Activated CD4-positive, CD25-positive, alpha-beta regulatory T cell (primary cell): Measurements from ENCODE around the gene CACNB3.
"Not testable (repeated sequence)": the region's sequence is repeated elsewhere in the genome, so short reads cannot be mapped to it uniquely, and the experiment has no call there.

Experiments used
- DNase-seq, 4 experiments: peaks; one replicate each; lab custom pipeline; 2025; lab: John Stamatoyannopoulos, UW

The CACNB3 gene

DNA sequence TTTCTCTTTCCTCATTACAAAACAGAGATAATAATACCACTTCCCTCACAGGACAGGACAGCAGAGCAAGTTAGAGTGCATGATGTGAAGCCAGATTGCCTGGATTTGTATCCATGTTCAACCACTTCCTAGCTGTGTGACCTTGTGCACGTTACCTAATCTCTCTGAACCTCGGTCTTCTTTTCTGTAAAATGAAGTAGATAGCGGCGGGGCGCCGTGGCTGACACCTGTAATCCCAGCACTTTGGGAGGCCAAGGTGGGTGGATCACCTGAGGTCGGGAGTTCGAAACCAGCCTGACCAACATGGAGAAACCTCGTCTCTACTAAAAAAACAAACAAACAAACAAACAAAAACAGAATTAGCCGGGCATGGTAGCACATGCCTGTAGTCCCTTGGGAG lies 36.6 kb downstream of the CACNB3 start:
- DNase-seq = not testable (repeated sequence)

DNA sequence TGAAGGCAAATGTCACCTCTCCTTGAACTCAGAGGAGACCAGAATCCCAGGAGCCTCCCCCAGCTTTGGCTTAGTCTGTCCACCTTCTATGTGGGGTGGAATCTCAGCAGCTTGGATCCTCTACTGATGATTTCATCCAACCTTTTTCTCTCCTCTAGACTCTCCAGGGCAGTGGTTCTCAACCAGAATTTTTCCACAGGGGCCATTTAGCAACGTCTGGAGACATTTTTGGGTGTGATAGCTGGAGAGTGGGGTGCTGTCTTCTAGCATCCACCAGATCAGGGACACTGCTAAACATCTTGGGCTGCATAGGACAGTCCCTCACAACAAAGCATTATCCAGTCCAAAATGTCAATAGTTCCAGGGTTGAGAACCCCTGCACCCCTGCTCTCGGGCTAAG lies 38.1 kb downstream of the CACNB3 start:
- no peak for DNase-seq

DNA sequence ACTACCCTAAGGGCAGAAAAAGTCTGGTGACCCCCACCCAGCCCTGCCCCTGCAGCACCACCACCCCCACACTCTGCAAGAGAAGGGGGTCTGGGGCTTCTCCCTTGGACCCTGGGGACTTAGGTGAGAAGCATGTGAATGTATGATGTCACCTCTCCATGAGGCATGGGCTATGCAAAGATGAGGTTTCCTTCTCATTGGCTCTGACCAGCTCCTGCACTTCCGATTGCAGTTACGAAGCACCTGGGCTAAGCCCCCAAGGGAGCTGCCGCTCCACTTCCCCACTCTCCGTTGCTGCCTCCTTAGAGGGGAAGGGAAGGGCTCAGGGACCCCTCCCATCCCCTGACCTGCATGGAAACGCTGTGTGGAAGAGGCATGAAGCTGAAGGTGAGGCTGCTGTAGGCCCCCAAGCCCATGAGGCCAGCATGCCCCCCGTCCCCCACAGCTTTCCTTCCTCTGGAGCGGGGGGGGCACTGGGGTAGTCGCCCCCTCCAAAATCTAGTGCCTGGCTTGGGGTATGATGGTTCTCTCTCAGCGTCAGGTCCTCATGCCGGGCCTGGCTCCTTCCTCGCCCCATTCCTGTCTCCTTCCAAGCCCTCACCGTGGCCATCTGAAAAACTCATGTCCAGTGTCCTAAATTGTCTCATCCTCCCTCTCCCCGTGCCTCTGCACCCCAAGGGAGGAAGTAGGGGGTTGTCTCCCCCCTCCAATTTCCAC lies 39.1 kb downstream of the CACNB3 start:
- no peak for DNase-seq

DNA sequence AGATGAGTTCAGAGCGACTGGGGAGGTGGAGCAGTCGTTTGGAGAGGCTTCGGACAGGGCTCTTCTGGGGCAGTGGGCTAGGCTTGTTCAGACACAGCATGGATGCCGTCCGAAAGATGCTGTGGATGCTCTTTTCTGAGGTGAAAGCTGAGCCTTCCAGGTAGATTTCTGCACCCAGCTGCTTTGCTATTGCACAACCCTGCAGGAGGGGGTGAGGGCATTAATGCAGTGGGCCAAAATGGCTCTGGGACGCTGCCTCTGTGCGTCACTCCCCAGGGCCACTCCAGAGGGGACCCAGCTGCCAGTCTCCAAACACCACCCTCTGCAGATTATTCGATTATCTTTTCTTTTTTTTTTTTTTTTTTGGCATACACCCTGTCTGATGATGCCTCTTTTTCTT lies 39.7 kb downstream of the CACNB3 start:
- no peak for DNase-seq

DNA sequence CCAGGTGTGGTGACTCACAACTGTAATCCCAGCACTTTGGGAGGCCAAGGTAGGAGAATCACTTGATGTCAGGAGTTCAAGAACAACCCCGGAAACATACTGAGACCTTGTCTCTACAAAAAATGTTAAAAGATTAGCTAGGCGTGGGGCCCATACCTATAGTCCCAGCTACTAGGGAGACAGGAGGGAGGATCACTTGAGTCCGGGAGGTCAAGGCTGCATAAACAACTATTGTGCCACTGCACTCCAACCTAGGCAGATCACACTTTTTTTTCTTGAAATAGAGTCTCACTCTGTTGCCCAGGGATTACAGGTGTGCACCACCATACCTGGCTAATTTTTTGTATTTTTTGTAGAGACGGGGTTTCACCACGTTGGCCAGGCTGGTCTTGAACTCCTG lies 41.3 kb downstream of the CACNB3 start:
- DNase-seq = no peak

DNA sequence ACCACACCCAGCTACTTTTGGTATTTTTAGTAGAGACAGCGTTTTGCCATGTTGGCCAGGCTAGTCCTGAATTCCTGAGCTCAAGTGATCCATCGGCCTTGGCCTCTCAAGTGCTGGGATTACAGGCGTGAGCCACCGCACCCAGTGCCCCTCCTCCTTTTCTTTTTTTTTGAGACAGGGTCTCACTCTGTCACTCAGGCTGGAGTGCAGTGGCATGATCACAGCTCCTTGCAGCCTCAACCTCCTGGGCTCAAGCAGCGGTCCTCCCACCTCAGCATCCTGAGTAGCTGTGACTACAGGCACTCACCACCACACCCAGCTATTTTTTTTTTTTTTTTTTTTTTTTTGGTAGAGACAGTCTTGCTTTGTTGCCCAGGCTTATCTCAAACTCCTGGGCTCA lies 41.9 kb downstream of the CACNB3 start:
- DNase-seq = not testable (repeated sequence)

DNA sequence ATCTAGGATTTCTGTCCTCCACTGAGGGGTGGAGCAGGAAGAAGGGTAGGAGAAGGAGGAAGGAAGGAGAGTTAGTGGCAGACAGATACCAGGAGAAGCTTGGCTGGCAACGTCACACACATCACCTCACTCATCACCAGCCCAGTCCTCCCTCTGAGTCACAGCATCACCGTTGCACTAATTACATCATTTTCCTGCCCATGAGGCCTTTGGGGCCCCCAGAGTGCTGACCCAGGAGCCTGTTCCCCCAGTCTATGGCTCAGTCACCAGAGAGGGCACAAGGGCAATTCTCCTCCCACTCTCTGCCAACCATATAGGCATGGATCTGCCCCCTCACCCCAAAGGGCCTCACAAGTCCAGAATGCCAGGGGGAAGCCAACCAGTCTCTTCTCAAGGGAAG lies 42.8 kb downstream of the CACNB3 start:
- no peak for DNase-seq

DNA sequence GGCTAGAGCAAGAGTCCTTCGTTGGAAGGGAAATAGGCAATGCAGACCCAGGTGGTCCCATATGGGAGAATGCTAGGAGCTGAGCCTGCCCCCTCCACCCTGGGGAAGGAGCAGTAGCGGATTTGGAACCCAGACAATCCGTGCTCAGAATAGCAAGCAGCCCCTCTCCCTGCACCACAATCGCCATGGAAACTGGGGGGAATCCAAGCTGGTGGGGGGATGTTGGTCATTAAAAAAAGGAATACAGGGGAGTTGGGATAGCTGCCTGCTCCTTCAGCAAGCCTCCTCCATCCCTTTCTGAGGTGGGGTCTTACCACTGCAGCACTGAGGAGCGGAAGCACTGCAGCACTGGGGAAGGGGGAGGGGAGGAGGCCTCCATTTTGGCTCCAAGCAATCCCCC lies 44.5 kb downstream of the CACNB3 start:
- DNase-seq = no peak

DNA sequence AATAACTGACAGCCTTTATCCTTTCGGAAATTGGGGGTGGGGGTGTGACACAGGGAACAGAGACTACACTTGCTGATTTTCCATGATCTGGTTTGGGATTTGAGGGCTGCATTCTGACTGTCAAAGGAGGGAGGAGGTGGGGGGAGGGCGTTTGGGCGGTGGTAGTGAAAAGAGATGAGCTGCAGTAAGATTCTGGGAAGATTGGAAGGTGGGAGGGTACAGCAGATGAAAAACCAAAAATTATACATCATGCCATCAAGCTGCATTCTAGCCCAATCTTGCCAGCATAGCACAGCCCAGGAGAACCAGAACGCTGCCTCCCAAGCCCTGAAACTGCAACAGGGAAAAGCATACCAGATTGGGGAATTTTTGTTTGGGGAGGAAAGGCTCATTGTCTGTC lies 45.0 kb downstream of the CACNB3 start:
- no peak for DNase-seq

DNA sequence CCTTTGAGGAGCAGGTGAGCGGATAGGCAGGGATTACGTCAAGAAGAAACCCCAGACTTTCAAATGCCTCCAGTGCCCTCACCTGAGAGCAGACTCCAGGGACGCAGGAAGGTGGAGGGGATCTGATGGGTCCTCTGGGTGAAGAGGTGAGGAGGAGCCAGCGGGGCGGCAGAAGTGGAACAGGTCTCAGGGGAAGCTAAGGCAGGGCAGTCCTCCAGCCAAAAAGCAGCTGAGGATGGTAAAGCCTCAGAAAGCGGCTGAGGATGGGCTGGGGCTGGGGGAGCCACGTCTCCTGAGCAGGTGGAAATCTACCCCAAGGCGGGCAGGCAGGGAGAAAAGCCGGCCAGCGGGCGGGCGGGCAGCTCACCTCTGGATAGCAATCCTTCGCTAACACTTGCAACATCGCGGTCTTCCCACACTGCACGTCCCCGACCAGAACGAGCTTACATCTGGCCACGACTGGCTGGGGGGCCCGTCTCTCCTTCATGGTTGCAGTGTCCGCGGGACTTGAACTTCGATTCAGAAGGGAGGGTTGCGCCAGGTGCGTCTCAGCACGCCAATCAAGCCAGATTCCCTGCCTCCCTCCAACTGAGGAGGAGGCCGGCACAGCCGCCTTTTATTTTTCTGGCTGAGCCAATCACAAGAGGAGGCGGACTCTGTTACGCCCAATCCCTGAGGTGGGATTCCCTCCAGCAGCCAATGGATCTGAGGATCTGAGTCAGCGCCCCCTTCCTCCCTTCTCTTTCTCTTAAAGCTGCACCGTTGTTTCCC lies 47.2 kb downstream of the CACNB3 start, which contains the start of gene RND1:
RND1 (minus strand) TSS at position 590 of the 771 bp plus-strand sequence; CDS start at position 487, 103 bp downstream.
- DNase-seq = peak; percentile 40 to 58 (median 53)

DNA sequence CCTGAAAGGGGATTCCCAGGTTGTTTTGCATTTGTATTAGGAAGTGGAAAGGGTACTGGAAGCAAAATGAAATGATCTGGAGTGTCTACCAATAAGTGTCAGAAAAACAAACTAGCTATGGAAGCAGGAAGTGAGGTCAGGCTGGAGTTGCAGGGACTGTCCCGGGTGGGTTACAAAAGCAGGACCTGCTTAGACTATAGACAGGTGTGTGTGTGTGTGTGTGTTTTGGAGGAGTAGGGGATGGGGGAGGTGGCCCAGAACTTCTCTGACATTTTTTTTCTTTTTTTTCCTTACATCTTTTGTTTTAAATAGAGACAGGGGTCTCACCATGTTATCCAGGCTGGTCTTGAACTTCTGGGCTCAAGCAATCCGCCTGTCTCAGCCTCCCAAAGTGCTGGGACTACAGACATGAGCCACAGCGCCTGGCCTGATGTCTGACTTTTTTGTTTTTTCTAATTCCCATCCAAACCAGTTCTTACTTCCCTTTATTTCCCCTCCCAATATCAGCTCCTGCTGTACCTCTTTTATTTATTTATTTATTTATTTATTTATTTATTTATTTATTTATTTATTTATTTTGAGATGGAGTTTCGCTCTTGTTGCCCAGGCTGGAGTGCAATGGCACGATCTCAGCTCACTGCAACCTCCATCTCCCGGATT lies 47.9 kb downstream of the CACNB3 start:
- no peak for DNase-seq

DNA sequence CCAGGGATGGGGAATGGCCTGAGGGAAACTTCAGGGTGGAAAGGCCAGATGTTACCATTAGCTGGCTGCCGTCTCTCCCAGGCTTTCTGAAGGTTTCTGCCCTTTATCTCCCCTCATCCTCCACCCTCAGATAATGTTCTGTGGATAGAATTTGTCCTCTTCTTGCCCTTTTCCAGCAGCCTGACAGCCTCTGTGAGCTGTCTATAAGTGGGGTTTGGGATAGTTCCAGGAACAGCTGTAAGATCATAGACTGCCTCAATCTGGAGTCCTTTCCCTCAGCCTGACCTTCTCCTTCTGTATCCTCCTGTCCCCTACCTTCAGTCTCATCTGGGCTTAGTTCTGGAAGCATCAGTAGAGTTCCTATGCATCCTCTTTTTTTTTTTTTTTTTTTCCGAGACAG lies 50.2 kb downstream of the CACNB3 start:
- DNase-seq = no peak

DNA sequence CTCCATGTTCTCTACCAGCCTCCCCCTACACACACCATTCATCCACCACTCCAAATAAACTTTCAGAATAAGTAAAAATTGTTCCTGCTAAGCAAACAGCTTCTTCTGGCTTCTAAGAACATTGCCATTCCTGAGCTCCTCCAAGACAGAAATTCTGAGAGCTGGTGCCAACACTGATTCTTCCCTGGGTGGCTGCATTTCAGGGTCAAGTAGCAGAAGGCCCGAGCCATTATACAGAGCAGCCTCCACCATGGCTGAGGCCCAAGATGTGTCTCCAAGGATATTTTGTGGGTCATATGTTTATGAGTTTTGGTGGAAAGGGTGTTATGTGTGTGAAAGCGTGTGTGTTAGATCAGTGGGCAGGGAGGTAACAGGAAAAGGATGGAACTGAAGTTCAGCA lies 50.9 kb downstream of the CACNB3 start:
- DNase-seq = no peak

DNA sequence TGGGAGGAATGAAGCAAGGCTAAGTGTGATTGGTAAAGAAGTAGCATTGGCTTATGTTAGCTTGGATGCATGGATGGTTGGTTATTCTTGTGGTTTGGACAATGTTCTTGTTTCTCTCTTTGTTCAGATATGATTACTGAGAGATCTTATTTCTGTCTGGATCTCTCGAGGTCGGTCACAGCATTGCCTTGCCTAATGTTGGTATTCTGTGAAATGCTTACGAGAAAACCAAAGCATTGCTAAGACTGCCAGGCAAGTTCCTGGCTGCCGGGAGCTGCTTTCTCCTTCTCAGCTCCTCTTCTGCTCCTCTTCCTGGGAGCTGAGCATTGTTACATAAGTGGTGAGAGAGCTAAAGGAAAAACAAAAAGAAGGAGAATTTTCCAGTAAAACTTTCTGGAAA lies 54.8 kb downstream of the CACNB3 start:
- no peak for DNase-seq

DNA sequence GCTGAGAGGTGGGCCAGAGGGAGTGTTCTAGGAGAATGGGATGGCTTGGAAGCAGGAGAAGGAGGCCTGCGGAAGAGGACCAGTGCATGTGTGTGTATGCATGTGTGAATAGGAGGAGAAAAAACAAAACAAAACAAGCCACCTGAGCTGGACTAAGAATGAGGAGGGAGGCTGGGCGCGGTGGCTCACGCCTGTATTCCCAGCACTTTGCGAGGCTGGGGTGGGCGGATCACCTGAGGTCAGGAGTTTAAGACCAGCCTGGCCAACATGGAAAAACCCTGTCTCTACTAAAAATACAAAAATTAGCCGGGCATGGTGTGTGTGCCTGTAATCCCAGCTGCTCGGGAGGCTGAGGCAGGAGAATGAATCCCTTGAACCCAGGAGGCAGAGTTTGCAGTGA lies 55.2 kb downstream of the CACNB3 start:
- DNase-seq = not testable (repeated sequence)

DNA sequence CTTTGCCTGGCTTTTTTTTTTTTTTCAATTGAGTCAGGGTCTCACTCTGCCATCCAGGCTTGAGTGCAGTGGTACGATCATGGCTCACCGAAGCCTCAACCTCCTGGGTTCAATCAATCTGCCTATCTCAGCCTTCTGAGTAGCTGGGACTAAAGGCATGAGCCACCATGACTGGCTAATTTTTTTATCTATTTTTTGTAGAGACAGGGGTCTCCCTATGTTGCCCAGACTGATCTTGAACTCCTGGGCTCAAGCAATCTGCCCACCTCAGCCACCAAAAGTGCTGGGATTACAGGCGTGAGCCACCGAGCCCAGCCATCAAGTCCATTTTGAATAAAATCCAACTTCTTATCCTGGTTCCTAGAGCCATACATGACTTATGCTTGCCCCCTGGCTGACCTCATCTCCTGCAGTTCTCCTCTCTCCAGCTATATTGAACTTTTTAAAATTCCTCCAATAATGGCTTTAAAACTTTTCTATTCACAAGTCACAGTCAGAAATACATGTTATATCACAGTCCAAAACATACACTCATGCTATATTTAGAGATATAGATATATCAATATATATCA lies 57.7 kb downstream of the CACNB3 start:
- DNase-seq = no peak
